ENCODE data around the gene B4GALT1.

DNA sequence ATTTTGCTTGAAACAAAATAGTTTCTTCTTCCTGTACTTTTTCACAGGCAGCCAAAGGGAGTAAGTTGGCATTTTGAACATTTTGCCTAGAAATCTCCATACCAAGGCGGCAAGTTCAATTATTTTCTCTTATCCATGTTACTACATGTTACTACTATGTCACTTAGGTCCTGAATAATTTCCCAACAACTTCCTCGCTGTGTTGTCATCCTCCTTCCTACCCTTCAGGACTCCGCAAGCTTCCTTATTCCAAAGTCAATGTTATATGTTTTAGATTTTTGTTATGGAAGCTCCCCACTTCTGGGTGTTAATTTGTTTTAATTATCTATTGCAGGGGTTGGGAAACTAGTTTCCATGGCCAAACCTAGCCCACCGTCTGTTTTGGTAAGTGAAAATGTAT, 9.9 kb upstream of the B4GALT1 start:
- TF ChIP-seq, protein P1, sequence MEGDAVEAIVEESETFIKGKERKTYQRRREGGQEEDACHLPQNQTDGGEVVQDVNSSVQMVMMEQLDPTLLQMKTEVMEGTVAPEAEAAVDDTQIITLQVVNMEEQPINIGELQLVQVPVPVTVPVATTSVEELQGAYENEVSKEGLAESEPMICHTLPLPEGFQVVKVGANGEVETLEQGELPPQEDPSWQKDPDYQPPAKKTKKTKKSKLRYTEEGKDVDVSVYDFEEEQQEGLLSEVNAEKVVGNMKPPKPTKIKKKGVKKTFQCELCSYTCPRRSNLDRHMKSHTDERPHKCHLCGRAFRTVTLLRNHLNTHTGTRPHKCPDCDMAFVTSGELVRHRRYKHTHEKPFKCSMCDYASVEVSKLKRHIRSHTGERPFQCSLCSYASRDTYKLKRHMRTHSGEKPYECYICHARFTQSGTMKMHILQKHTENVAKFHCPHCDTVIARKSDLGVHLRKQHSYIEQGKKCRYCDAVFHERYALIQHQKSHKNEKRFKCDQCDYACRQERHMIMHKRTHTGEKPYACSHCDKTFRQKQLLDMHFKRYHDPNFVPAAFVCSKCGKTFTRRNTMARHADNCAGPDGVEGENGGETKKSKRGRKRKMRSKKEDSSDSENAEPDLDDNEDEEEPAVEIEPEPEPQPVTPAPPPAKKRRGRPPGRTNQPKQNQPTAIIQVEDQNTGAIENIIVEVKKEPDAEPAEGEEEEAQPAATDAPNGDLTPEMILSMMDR (IDR thresholded peaks at IDR 0.05; ENCODE audit: extremely low read depth in 1 of 2, insufficient read depth in 1 of 2, low read depth in 1 of 2, low read length in 2 of 2) = no peak
- TF ChIP-seq MYC (IDR thresholded peaks at IDR 0.05; ENCODE audit: low read depth, low read length) (no peak), EZH2 (IDR thresholded peaks at IDR 0.05; ENCODE audit: borderline replicate concordance, low read depth, low read length, severe bottlenecking) (no peak), JUN (IDR thresholded peaks at IDR 0.05; ENCODE audit: borderline replicate concordance, insufficient read depth, insufficient read length, low read depth) (no peak), POLR2A (IDR thresholded peaks at IDR 0.05; ENCODE audit: low read depth, low read length) (no peak), POLR2AphosphoS5 (IDR thresholded peaks at IDR 0.05; ENCODE audit: insufficient read depth, low read depth, low read length) (no peak), GATA2 (IDR thresholded peaks at IDR 0.05; ENCODE audit: insufficient read depth, insufficient read length, low read depth, low read length) (no peak), FOS (IDR thresholded peaks at IDR 0.05; ENCODE audit: borderline replicate concordance, insufficient read depth, low read length) (no peak)
- TF ChIP-seq, protein P2, sequence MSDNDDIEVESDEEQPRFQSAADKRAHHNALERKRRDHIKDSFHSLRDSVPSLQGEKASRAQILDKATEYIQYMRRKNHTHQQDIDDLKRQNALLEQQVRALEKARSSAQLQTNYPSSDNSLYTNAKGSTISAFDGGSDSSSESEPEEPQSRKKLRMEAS (IDR thresholded peaks at IDR 0.05; ENCODE audit: insufficient read depth, insufficient read length) = no peak

All from endothelial cell of umbilical vein (primary cell).